ENCODE data around the gene GNB1. TPM values are rescaled to one million over a fixed set of nuclear protein-coding genes. Genes with fewer than 3 reads are reported as not detected.

The GNB1 gene
- total RNA-seq, 1 donor, result 88.7 TPM

DNA sequence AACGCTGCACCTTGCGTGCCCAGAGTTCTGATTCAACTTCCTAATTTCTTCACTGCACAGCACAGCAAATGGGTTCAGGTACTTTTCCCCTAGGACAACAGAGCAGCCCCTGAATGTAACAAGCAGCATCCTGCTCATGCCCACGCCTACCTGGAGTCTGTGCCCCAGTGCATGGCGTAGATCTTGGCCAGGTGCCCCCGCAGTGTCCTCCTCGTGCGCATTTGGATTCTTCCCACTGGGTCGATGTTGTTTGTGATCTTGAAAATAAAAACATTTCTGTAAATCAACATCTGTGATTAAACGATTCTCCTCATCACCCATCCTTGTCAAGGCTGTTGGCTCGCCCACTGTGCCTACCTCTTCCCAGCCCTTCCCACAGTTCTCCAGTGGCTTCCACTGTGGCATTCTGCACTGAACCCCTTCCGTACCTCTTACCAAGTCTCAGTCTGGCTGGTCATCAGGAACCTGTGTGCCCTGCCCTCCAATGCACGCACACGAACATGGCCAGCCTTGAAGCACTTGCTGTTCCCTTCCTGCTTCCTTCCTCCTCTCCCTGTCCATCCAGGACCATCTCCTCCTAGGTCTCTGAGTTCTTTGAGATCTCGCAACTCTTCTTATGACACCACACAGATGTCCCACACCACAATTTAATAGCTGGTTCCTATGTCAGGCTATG lies 75.1 kb downstream of the GNB1 start:
- Histone ChIP-seq H4K20me1 (ENCODE audit: insufficient read depth, low read length) (peaks cover 19% of the 10 kb centered on the region), H3K27ac (ENCODE audit: low read depth, low read length) (no peak overlapping the region), H3K27me3 (ENCODE audit: insufficient read depth, low read length) (no peaks in the 10 kb centered on the region), H3K36me3 (ENCODE audit: insufficient read depth, low read length) (peaks cover 49% of the 10 kb centered on the region), H3K9me3 (ENCODE audit: low read depth, low read length) (no peaks in the 10 kb centered on the region), H3K79me2 (ENCODE audit: insufficient read depth, low read length) (peaks cover 83% of the 10 kb centered on the region), H3K4me3 (ENCODE audit: insufficient read depth, low read length) (no peak overlapping the region), H3K4me1 (ENCODE audit: insufficient read depth, low read length) (no peaks in the 10 kb centered on the region), H2AFZ (ENCODE audit: low read length) (no peak overlapping the region), H3K4me2 (ENCODE audit: insufficient read depth, low read length) (no peak overlapping the region)
- TF ChIP-seq, protein P1, sequence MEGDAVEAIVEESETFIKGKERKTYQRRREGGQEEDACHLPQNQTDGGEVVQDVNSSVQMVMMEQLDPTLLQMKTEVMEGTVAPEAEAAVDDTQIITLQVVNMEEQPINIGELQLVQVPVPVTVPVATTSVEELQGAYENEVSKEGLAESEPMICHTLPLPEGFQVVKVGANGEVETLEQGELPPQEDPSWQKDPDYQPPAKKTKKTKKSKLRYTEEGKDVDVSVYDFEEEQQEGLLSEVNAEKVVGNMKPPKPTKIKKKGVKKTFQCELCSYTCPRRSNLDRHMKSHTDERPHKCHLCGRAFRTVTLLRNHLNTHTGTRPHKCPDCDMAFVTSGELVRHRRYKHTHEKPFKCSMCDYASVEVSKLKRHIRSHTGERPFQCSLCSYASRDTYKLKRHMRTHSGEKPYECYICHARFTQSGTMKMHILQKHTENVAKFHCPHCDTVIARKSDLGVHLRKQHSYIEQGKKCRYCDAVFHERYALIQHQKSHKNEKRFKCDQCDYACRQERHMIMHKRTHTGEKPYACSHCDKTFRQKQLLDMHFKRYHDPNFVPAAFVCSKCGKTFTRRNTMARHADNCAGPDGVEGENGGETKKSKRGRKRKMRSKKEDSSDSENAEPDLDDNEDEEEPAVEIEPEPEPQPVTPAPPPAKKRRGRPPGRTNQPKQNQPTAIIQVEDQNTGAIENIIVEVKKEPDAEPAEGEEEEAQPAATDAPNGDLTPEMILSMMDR (IDR thresholded peaks at IDR 0.05; ENCODE audit: extremely low read depth, low read depth, low read length), result no peak
- no peak for DNase-seq (ENCODE audit: insufficient read length, low spot score, missing footprints)

DNA sequence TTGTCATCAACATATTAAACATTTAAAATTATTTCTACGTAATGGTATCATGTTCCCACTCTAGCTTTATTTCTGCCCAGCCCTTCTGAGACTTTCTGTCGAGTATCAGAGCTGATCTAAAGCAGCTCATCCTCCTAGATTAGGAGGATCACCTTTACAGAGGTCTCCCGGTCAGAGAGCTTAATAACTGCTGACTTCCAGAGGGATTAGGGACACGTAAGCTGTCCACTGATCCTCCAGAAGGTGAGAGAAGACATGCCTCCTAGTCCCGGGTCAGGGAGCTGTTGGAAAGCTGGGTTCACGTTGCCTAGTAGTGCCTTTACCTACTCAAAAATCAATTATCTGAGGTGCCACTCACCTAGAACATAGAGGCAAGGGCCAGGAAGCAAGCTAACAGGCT lies 81.4 kb downstream of the GNB1 start:
- Histone ChIP-seq H3K4me1 (ENCODE audit: insufficient read depth, low read length) (peaks cover 5% of the 10 kb centered on the region), H3K4me2 (ENCODE audit: insufficient read depth, low read length) (no peak overlapping the region), H3K27me3 (ENCODE audit: insufficient read depth, low read length) (no peaks in the 10 kb centered on the region), H3K4me3 (ENCODE audit: insufficient read depth, low read length) (no peak overlapping the region), H3K36me3 (ENCODE audit: insufficient read depth, low read length) (peaks cover 53% of the 10 kb centered on the region), H4K20me1 (ENCODE audit: insufficient read depth, low read length) (peaks cover 15% of the 10 kb centered on the region), H3K27ac (ENCODE audit: low read depth, low read length) (no peak overlapping the region), H2AFZ (ENCODE audit: low read length) (no peak overlapping the region), H3K79me2 (ENCODE audit: insufficient read depth, low read length) (peaks cover 82% of the 10 kb centered on the region), H3K9me3 (ENCODE audit: low read depth, low read length) (no peaks in the 10 kb centered on the region)
- no peak for DNase-seq (ENCODE audit: insufficient read length, low spot score, missing footprints)
- TF ChIP-seq, protein P1 (IDR thresholded peaks at IDR 0.05; ENCODE audit: extremely low read depth, low read depth, low read length), result no peak

DNA sequence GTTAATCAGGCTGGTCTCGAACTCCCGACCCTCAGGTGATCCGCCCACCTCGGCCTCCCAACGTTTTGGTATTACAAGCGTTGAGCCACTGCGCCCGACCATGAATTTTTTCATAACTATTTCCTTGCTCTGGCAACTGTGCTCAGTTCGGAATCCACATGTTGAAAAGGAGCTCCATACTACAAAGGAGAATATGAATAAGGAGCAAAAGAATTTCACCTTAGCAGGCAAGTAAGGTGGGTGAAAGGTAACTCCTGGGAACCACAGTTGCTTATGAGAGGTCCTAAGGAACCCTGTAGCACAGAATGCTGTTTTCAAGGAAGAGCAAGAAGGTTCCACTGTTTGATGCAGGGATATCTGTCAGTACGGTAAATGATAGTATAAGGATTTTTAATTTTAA lies 82.7 kb downstream of the GNB1 start:
- H3K27ac ChIP-seq (ENCODE audit: low read depth, low read length), result no peak overlapping the region
- peaks cover 77% of the 10 kb centered on the region for H3K79me2 ChIP-seq (ENCODE audit: insufficient read depth, low read length)
- TF ChIP-seq, protein P1 (IDR thresholded peaks at IDR 0.05; ENCODE audit: extremely low read depth, low read depth, low read length), result no peak
- no peak overlapping the region for H2AFZ ChIP-seq (ENCODE audit: low read length)
- H3K4me3 ChIP-seq (ENCODE audit: insufficient read depth, low read length), result no peak overlapping the region
- H3K36me3 ChIP-seq (ENCODE audit: insufficient read depth, low read length), result peaks cover 53% of the 10 kb centered on the region
- DNase-seq (ENCODE audit: insufficient read length, low spot score, missing footprints), result no peak
- peaks cover 5% of the 10 kb centered on the region for H3K4me1 ChIP-seq (ENCODE audit: insufficient read depth, low read length)
- H3K9me3 ChIP-seq (ENCODE audit: low read depth, low read length), result no peaks in the 10 kb centered on the region
- peaks cover 12% of the 10 kb centered on the region for H4K20me1 ChIP-seq (ENCODE audit: insufficient read depth, low read length)
- H3K4me2 ChIP-seq (ENCODE audit: insufficient read depth, low read length), result no peak overlapping the region
- H3K27me3 ChIP-seq (ENCODE audit: insufficient read depth, low read length), result no peaks in the 10 kb centered on the region

- Histone ChIP-seq H3K4me1 (ENCODE audit: insufficient read depth, low read length) (peaks cover 5% of the 10 kb centered on the region), H3K27me3 (ENCODE audit: insufficient read depth, low read length) (no peaks in the 10 kb centered on the region), H4K20me1 (ENCODE audit: insufficient read depth, low read length) (peaks cover 7% of the 10 kb centered on the region), H2AFZ (ENCODE audit: low read length) (no peak overlapping the region), H3K9me3 (ENCODE audit: low read depth, low read length) (no peaks in the 10 kb centered on the region), H3K4me2 (ENCODE audit: insufficient read depth, low read length) (no peak overlapping the region), H3K4me3 (ENCODE audit: insufficient read depth, low read length) (no peak overlapping the region), H3K27ac (ENCODE audit: low read depth, low read length) (peak overlapping the region; percentile 61), H3K79me2 (ENCODE audit: insufficient read depth, low read length) (peaks cover 77% of the 10 kb centered on the region), H3K36me3 (ENCODE audit: insufficient read depth, low read length) (peaks cover 61% of the 10 kb centered on the region)
- TF ChIP-seq, protein P1 (IDR thresholded peaks at IDR 0.05; ENCODE audit: extremely low read depth, low read depth, low read length), result no peak
- peak; percentile 90 for DNase-seq (ENCODE audit: insufficient read length, low spot score, missing footprints)
Measured at GRCh38 chr1:1806890-1807289, 84.0 kb downstream of the GNB1 start.
